ENCODE data around the gene FCN1.

DNA sequence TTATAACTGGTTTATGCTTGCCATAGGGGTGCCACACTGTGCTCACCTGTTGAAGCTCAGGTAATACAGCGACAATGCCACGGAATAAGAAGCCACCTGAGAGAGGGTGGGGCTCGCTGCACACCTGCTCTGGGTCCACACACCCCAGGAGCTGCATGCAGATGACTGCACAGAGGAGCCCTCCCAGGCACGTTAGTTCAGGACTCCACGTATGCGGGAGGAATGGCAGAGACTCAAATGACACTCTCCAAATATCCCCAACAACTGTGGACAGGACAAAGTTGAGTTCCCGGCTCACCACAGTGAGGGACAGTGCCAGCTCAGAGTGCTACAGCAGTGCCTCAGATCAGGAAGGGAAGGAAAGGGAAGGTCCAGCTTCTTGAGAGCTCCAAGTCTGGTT, 5.8 kb upstream of the FCN1 start:
- TF ChIP-seq, protein P1, sequence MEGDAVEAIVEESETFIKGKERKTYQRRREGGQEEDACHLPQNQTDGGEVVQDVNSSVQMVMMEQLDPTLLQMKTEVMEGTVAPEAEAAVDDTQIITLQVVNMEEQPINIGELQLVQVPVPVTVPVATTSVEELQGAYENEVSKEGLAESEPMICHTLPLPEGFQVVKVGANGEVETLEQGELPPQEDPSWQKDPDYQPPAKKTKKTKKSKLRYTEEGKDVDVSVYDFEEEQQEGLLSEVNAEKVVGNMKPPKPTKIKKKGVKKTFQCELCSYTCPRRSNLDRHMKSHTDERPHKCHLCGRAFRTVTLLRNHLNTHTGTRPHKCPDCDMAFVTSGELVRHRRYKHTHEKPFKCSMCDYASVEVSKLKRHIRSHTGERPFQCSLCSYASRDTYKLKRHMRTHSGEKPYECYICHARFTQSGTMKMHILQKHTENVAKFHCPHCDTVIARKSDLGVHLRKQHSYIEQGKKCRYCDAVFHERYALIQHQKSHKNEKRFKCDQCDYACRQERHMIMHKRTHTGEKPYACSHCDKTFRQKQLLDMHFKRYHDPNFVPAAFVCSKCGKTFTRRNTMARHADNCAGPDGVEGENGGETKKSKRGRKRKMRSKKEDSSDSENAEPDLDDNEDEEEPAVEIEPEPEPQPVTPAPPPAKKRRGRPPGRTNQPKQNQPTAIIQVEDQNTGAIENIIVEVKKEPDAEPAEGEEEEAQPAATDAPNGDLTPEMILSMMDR (IDR thresholded peaks at IDR 0.05), result no peak
- no peak for TF ChIP-seq POLR2A (IDR thresholded peaks at IDR 0.05)
